IMR-90 (cell line): ENCODE data around the gene BTBD1. TPM values are rescaled to one million over a fixed set of nuclear protein-coding genes. Genes with fewer than 3 reads are reported as not detected.

Experiments
- ATAC-seq: fragments of 200-7000 bp; cut with Tn5 transposase; 2 replicates; pipeline ENCODE4 v1.9.1; 2020; ENCODE audit warnings: low read depth, mild to moderate bottlenecking, moderate library complexity
- BruUV-seq: library from RNA; stranded (reverse); fragments of 400-500 nt; replicated peaks from 2 replicates; lab custom pipeline; 2021; lab: Mats Ljungman, UMichigan
- CTCF ChIA-PET: fragments of 300-600 bp; formaldehyde crosslinking; extraction: SDS; loops from one replicate; lab custom pipeline; 2021; ENCODE audit warnings: antibody characterized with exemption; lab: Yijun Ruan, JAX
- POLR2A ChIA-PET: fragments of 300-600 bp; sonication (Branson Sonifier 250); formaldehyde crosslinking; loops from one replicate; lab custom pipeline; 2022; ENCODE audit warnings: antibody characterized with exemption; ENCODE audit not compliant: unreplicated experiment; lab: Charles Lee
- DNase-seq: peaks from one replicate; pipeline ENCODE4 v3.0.0; 2013
- H2AFZ ChIP-seq: replicated peaks from 2 replicates; pipeline ENCODE3; 2013; ENCODE audit warnings: low read length, mild to moderate bottlenecking; ENCODE audit not compliant: poor library complexity
- H2AK5ac ChIP-seq: 2 replicates; pipeline ENCODE4 v1.6.1; 2013; ENCODE audit warnings: low read depth, low read length, inconsistent platforms
- H2AK9ac ChIP-seq: replicated peaks from 2 replicates; pipeline ENCODE3; 2013; ENCODE audit warnings: mild to moderate bottlenecking, low read depth, low read length, moderate library complexity; ENCODE audit not compliant: poor library complexity
- H2BK120ac ChIP-seq: 2 replicates; pipeline ENCODE4 v1.6.1; 2013; ENCODE audit warnings: low read depth, low read length, inconsistent platforms
- H2BK15ac ChIP-seq: 3 replicates; pipeline ENCODE4 v1.6.1; 2013; ENCODE audit warnings: low read depth, low read length, inconsistent platforms
- H2BK20ac ChIP-seq: 2 replicates; pipeline ENCODE4 v1.6.1; 2013; ENCODE audit warnings: low read depth, mild to moderate bottlenecking, inconsistent platforms, low read length, moderate library complexity
- H2BK5ac ChIP-seq: 2 replicates; pipeline ENCODE4 v1.6.1; 2013; ENCODE audit warnings: mild to moderate bottlenecking, low read depth, low read length, inconsistent platforms; ENCODE audit not compliant: poor library complexity, severe bottlenecking
- H3K14ac ChIP-seq: replicated peaks from 2 replicates; pipeline ENCODE4 v1.6.1; 2013; ENCODE audit warnings: low read depth, low read length, inconsistent platforms
- H3K18ac ChIP-seq: 2 replicates; pipeline ENCODE4 v1.6.1; 2013; ENCODE audit warnings: low read depth, low read length, control low read depth
- H3K23ac ChIP-seq: 2 replicates; pipeline ENCODE4 v1.6.1; 2013; ENCODE audit warnings: low read depth, low read length, inconsistent platforms
- H3K27ac ChIP-seq: 2 replicates; pipeline ENCODE4 v1.5.1; 2013; ENCODE audit warnings: mild to moderate bottlenecking, control low read depth, low read length; ENCODE audit not compliant: insufficient read depth
- H3K27me3 ChIP-seq: 2 replicates; pipeline ENCODE4 v1.6.1; 2013; ENCODE audit warnings: low read length; ENCODE audit not compliant: control insufficient read depth, insufficient read depth
- H3K36me3 ChIP-seq: 2 replicates; pipeline ENCODE4 v1.6.1; 2013; ENCODE audit warnings: low read length, mixed read lengths; ENCODE audit not compliant: control insufficient read depth, insufficient read depth
- H3K4ac ChIP-seq: 2 replicates; pipeline ENCODE4 v1.6.1; 2013; ENCODE audit warnings: low read depth, low read length, inconsistent platforms
- H3K4me1 ChIP-seq: 2 replicates; pipeline ENCODE4 v1.6.1; 2013; ENCODE audit warnings: low read length, mixed read lengths; ENCODE audit not compliant: control insufficient read depth, insufficient read depth
- H3K4me2 ChIP-seq: 2 replicates; pipeline ENCODE4 v1.6.1; 2013; ENCODE audit warnings: low read depth, mild to moderate bottlenecking, control low read depth, low read length, moderate library complexity
- H3K4me3 ChIP-seq: 2 replicates; pipeline ENCODE4 v1.5.1; 2013; ENCODE audit warnings: low read depth, mild to moderate bottlenecking, control low read depth, low read length, moderate library complexity; ENCODE audit not compliant: insufficient read depth
- H3K56ac ChIP-seq: 2 replicates; pipeline ENCODE4 v1.6.1; 2013; ENCODE audit warnings: low read length, inconsistent platforms; ENCODE audit not compliant: insufficient read depth; ENCODE audit errors: extremely low read depth
- H3K79me1 ChIP-seq, 2 experiments: 2 replicates each; pipeline ENCODE4 v1.6.1; 2013; ENCODE audit warnings: low read length in 2 of 2, inconsistent platforms in 1 of 2, low read depth in 1 of 2
- H3K9ac ChIP-seq: 2 replicates; pipeline ENCODE4 v1.6.1; 2013; ENCODE audit warnings: low read depth, low read length, control low read depth
- H3K9me1 ChIP-seq: 2 replicates; pipeline ENCODE4 v1.6.1; 2013; ENCODE audit warnings: low read length, inconsistent platforms; ENCODE audit not compliant: insufficient read depth
- H3K9me3 ChIP-seq: 2 replicates; pipeline ENCODE4 v1.6.1; 2013; ENCODE audit warnings: low read length; ENCODE audit not compliant: control insufficient read depth, insufficient read depth
- H4K20me1 ChIP-seq: 2 replicates; pipeline ENCODE4 v1.6.1; 2013; ENCODE audit warnings: low read length, inconsistent platforms; ENCODE audit not compliant: insufficient read depth
- H4K5ac ChIP-seq: 2 replicates; pipeline ENCODE4 v1.6.1; 2013; ENCODE audit warnings: mild to moderate bottlenecking, low read depth, low read length, control low read depth
- H4K8ac ChIP-seq, 2 experiments: 2 replicates each; pipeline ENCODE4 v1.6.1; 2013; ENCODE audit warnings: low read depth in 2 of 2, low read length in 2 of 2, control low read depth in 1 of 2, inconsistent platforms in 1 of 2
- H4K91ac ChIP-seq: 2 replicates; pipeline ENCODE4 v1.6.1; 2013; ENCODE audit warnings: low read depth, low read length, inconsistent platforms; ENCODE audit not compliant: insufficient read depth
- FOS ChIP-seq: fragments of 150-350 bp; IDR thresholded peaks from 2 replicates; pipeline ENCODE4 v1.6.1; 2016; ENCODE audit warnings: low read depth, low read length
- MXI1 ChIP-seq: IDR thresholded peaks from 2 replicates; pipeline ENCODE4 v1.6.1; 2012; ENCODE audit warnings: low read depth, mild to moderate bottlenecking, low read length, moderate library complexity, borderline replicate concordance
- NFE2L2 ChIP-seq: fragments of 150-350 bp; IDR thresholded peaks from 2 replicates; pipeline ENCODE4 v1.6.1; 2016; ENCODE audit warnings: low read depth, mild to moderate bottlenecking, low read length
- POLR2A ChIP-seq: IDR thresholded peaks from 2 replicates; pipeline ENCODE4 v1.6.1; 2012; ENCODE audit warnings: mild to moderate bottlenecking, low read depth, low read length
- USF2 ChIP-seq: fragments of 150-350 bp; IDR thresholded peaks from 2 replicates; pipeline ENCODE4 v1.6.1; 2017; ENCODE audit warnings: mild to moderate bottlenecking, antibody characterized with exemption, low read length, low read depth
- WGBS, 2 experiments: methylation state at CpG; one replicate each; pipeline versions ENCODE4 v1.1.5 to v1.1.7; 2013; ENCODE audit warnings: missing lambda C conversion rate in 2 of 2; ENCODE audit not compliant: insufficient read length in 1 of 2; ENCODE audit errors: extremely low coverage in 2 of 2; 5-methylcytosine and 5-hydroxymethylcytosine counted together
- dilution Hi-C: fragments of 300-500 bp; cut with HindIII; formaldehyde crosslinking; loops from one replicate; pipeline ENCODE4 v1.14.3; 2018; ENCODE audit warnings: low sequenced_read_pairs; ENCODE audit not compliant: unreplicated experiment
- in situ Hi-C: fragments of 300-500 bp; cut with MboI; formaldehyde crosslinking; loops from 3 replicates; pipeline ENCODE4 v1.14.3; 2019; ENCODE audit warnings: low sequenced_read_pairs, inconsistent platforms, mixed read lengths
- intact Hi-C: fragments of 100-400 bp; cut with micrococcal nuclease; formaldehyde crosslinking; loops from 2 replicates; pipeline ENCODE4 v1.10.0; 2022
- polyA plus RNA-seq, 3 experiments: library from polyadenylated mRNA; depleted of rRNA; stranded (reverse); fragments of >200 nt; gene quantifications; 2 replicates each; pipeline ENCODE4 v1.2.3, GENCODE V29; 2012; ENCODE audit warnings: low replicate concordance in 1 of 3
- total RNA-seq: library from RNA; depleted of rRNA; stranded (reverse); fragments of >200 nt; gene quantifications from 2 replicates; pipeline ENCODE4 v1.2.3, GENCODE V29; 2012

Gene BTBD1
- total and polyA plus RNA-seq, 2 of the 4 experiments (the other 2 are of a cell fraction): 39.3 to 78.7 TPM

GRCh38 chr15:83102346-83102745 lies 35.3 kb upstream of the BTBD1 start:
- Histone ChIP-seq H4K5ac (no peak overlapping the region), H3K4me3 (no peak overlapping the region), H2AK9ac (no peak overlapping the region), H3K36me3 (no peaks in the 10 kb centered on the region), H3K27ac (no peak overlapping the region), H3K27me3 (peaks cover 22% of the 10 kb centered on the region), H4K20me1 (no peaks in the 10 kb centered on the region), H3K14ac (no peak overlapping the region), H2BK20ac (no peak overlapping the region), H2AK5ac (no peak overlapping the region), H3K9me1 (no peaks in the 10 kb centered on the region), H3K4me2 (no peak overlapping the region), H4K8ac (no peak overlapping the region), H2BK15ac (no peak overlapping the region), H3K9ac (no peak overlapping the region), H3K56ac (no peak overlapping the region), H3K4ac (no peak overlapping the region), H3K79me1 (no peaks in the 10 kb centered on the region), H3K9me3 (peaks cover 5% of the 10 kb centered on the region), H2AFZ (no peak overlapping the region), H3K18ac (no peak overlapping the region), H2BK5ac (no peak overlapping the region), H2BK120ac (no peak overlapping the region), H3K4me1 (no peaks in the 10 kb centered on the region), H3K23ac (no peak overlapping the region), H4K91ac (no peak overlapping the region)
- DNase-seq (no peak), ATAC-seq (no peak)
- ChIA-PET POLR2A (no interaction called here), CTCF (no interaction called here)
- TF ChIP-seq MXI1 (no peak), USF2 (no peak), NFE2L2 (no peak), POLR2A (no peak), FOS (no peak)
- dilution Hi-C loops: no loop called here
- in situ Hi-C loops: no loop called here
- intact Hi-C loops: no loop called here
- BruUV-seq: no TSS peak
- 36% methylated on average over 2 of the region's 2 CpGs; no CpG with 5 or more reads in 1 of the 2 experiments for WGBS, 2 experiments
